HEK293 (cell line): ENCODE data around the gene ZNF343.
"Not testable (repeated sequence)": the region's sequence is repeated elsewhere in the genome, so short reads cannot be mapped to it uniquely, and the experiment has no call there.

Experiments
- CTCF ChIA-PET: fragments of 350-600 bp; formaldehyde crosslinking; extraction: SDS; loops from one replicate; lab custom pipeline; 2021; ENCODE audit warnings: antibody characterized with exemption; lab: Yijun Ruan, JAX
- POLR2A ChIA-PET: fragments of 300-600 bp; formaldehyde crosslinking; extraction: SDS; loops from one replicate; lab custom pipeline; 2020; ENCODE audit warnings: antibody characterized with exemption, inconsistent platforms; lab: Yijun Ruan, JAX
- H3K27ac ChIP-seq: fragments of 200-500 bp; sonication (Bioruptor generic); 2 replicates; pipeline ENCODE4 v1.5.1; 2014; ENCODE audit warnings: low read depth, low read length, control low read depth, inconsistent platforms; ENCODE audit errors: extremely low read depth
- H3K36me3 ChIP-seq, 2 experiments: fragments of 200-500 bp in 1 of 2; sonication (Bioruptor generic) in 1 of 2; 1 replicate in 1 of 2; 2 replicates in 1 of 2; pipeline ENCODE4 v1.5.1; 2014 to 2017; ENCODE audit warnings: inconsistent platforms in 2 of 2, low read length in 2 of 2; ENCODE audit not compliant: control insufficient read depth in 2 of 2, insufficient read depth in 1 of 2
- H3K4me1 ChIP-seq: fragments of 200-500 bp; sonication (Bioruptor generic); 2 replicates; pipeline ENCODE4 v1.5.1; 2014; ENCODE audit warnings: mild to moderate bottlenecking, low read length, inconsistent platforms; ENCODE audit not compliant: control insufficient read depth, insufficient read depth
- H3K4me3 ChIP-seq: 2 replicates; pipeline ENCODE4 v1.5.1; 2011; ENCODE audit warnings: low read depth, mild to moderate bottlenecking, control low read depth, low read length, moderate library complexity
- H3K9me3 ChIP-seq: fragments of 200-500 bp; sonication (Bioruptor generic); 2 replicates; pipeline ENCODE4 v1.5.1; 2014; ENCODE audit warnings: low read depth, low read length, inconsistent platforms; ENCODE audit not compliant: control insufficient read depth, insufficient read depth
- BCL11A ChIP-seq: fragments of 450-650 bp; formaldehyde crosslinking; IDR thresholded peaks from 2 replicates; pipeline ENCODE4 v1.5.1; 2016; ENCODE audit warnings: low read depth, missing biosample characterization, missing genetic modification characterization
- OSR2 ChIP-seq: fragments of 450-650 bp; formaldehyde crosslinking; IDR thresholded peaks from 2 replicates; pipeline ENCODE4 v1.5.1; 2016; ENCODE audit warnings: missing biosample characterization, missing genetic modification characterization
- REPIN1 ChIP-seq: fragments of 450-650 bp; formaldehyde crosslinking; IDR thresholded peaks from 2 replicates; pipeline ENCODE4 v1.5.1; 2017; ENCODE audit warnings: missing biosample characterization, missing genetic modification characterization, low read depth
- TCF7L2 ChIP-seq: IDR thresholded peaks from 2 replicates; pipeline ENCODE4 v1.6.1; 2011; ENCODE audit warnings: low read depth, mild to moderate bottlenecking, inconsistent platforms, low read length, moderate library complexity, borderline replicate concordance
- TRIM28 ChIP-seq: IDR thresholded peaks from 2 replicates; pipeline ENCODE4 v1.6.1; 2011; ENCODE audit warnings: low read length, control low read depth, borderline replicate concordance
- ZBTB8A ChIP-seq: fragments of 450-650 bp; formaldehyde crosslinking; IDR thresholded peaks from 2 replicates; pipeline ENCODE4 v1.5.1; 2016; ENCODE audit warnings: missing biosample characterization, missing genetic modification characterization
- ZFP37 ChIP-seq: fragments of 450-650 bp; formaldehyde crosslinking; IDR thresholded peaks from 2 replicates; pipeline ENCODE4 v1.5.1; 2016; ENCODE audit warnings: missing biosample characterization, missing genetic modification characterization
- ZNF24 ChIP-seq: fragments of 450-650 bp; formaldehyde crosslinking; IDR thresholded peaks from 2 replicates; pipeline ENCODE4 v1.5.1; 2016; ENCODE audit warnings: missing biosample characterization, missing genetic modification characterization
- ZNF266 ChIP-seq: fragments of 450-650 bp; formaldehyde crosslinking; IDR thresholded peaks from 2 replicates; pipeline ENCODE4 v1.5.1; 2016; ENCODE audit warnings: missing biosample characterization, missing genetic modification characterization, low read depth
- ZNF341 ChIP-seq: fragments of 450-650 bp; formaldehyde crosslinking; IDR thresholded peaks from 2 replicates; pipeline ENCODE4; 2016; ENCODE audit warnings: low read depth, missing biosample characterization, missing genetic modification characterization
- ZNF350 ChIP-seq: fragments of 450-650 bp; formaldehyde crosslinking; IDR thresholded peaks from 2 replicates; pipeline ENCODE4 v1.5.0; 2017; ENCODE audit warnings: missing biosample characterization, mild to moderate bottlenecking, missing genetic modification characterization
- ZNF366 ChIP-seq: fragments of 450-650 bp; formaldehyde crosslinking; conservative IDR thresholded peaks from 2 replicates; pipeline ENCODE4 v1.5.1; 2016; ENCODE audit warnings: missing biosample characterization, missing genetic modification characterization
- ZNF585B ChIP-seq: fragments of 450-650 bp; formaldehyde crosslinking; IDR thresholded peaks from 2 replicates; pipeline ENCODE4 v1.5.1; 2016; ENCODE audit warnings: missing biosample characterization, missing genetic modification characterization
- ZNF600 ChIP-seq: fragments of 450-650 bp; formaldehyde crosslinking; IDR thresholded peaks from 2 replicates; pipeline ENCODE4 v1.5.1; 2016; ENCODE audit warnings: missing biosample characterization, missing genetic modification characterization
- ZNF629 ChIP-seq: fragments of 450-650 bp; formaldehyde crosslinking; IDR thresholded peaks from 2 replicates; pipeline ENCODE4 v1.5.1; 2017; ENCODE audit warnings: missing biosample characterization, missing genetic modification characterization
- ZNF660 ChIP-seq: fragments of 450-650 bp; IDR thresholded peaks from 2 replicates; pipeline ENCODE4 v1.5.1; 2018; ENCODE audit warnings: missing biosample characterization, mild to moderate bottlenecking, missing genetic modification characterization
- ZNF664 ChIP-seq: fragments of 450-650 bp; formaldehyde crosslinking; IDR thresholded peaks from 2 replicates; pipeline ENCODE4 v1.5.1; 2016; ENCODE audit warnings: missing biosample characterization, missing genetic modification characterization
- ZNF670 ChIP-seq: fragments of 450-650 bp; formaldehyde crosslinking; IDR thresholded peaks from 2 replicates; pipeline ENCODE4 v1.5.1; 2016; ENCODE audit warnings: missing biosample characterization, missing genetic modification characterization, low read depth
- TF ChIP-seq, protein P1 (sequence below): fragments of 450-650 bp; formaldehyde crosslinking; IDR thresholded peaks from 2 replicates; pipeline ENCODE4 v1.5.1; 2016; ENCODE audit warnings: missing biosample characterization, missing genetic modification characterization
- TF ChIP-seq, protein P2 (sequence below): fragments of 450-650 bp; formaldehyde crosslinking; IDR thresholded peaks from 2 replicates; pipeline ENCODE4 v1.5.1; 2016; ENCODE audit warnings: missing biosample characterization, missing genetic modification characterization

The ZNF343 gene

DNA sequence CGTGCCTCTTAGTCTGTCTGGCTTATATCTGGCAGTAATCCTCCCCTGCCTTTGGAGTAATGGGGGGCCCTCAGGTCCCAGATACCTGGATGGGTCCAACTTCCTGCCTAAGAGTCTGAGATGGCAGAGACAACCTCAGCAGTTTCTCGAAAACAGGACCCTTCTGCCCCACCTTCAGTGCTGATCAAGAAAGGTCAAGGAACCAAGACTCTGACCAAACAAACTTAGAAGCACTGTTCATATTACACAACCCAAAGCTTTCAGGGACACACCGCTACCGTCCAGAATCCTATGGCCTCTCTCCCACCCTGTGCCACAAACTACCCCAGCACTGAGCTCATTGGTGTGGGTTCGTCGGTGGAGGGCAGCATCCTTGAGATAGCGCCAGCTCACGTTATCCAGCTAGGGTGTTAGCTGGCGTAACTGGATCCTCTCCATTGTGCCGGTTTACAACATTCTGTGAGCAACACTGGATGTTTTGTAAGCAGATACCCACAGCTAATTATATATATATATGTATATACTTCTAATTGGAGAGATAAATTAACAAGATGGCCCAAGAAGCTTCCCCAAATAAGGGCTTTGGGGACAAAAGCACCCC, 20.1 kb upstream of the ZNF343 start:
- H3K4me3 ChIP-seq, result no peak overlapping the region
- H3K9me3 ChIP-seq, result no peaks in the 10 kb centered on the region
- no peaks in the 10 kb centered on the region; the same call in 1 of the 2 replicates for H3K4me1 ChIP-seq
- no peak overlapping the region for H3K27ac ChIP-seq
- TF ChIP-seq ZNF266 (tag by site-specific recombination), result no peak
- 0 out of 2 replicates have a peak, but pooled peaks have one; percentile 12 for TF ChIP-seq ZNF600 (tag by site-specific recombination)
- TF ChIP-seq, all 188 proteins: peak for 1
- ChIA-PET POLR2A (no interaction called here), CTCF (interaction anchor here (0.7 to 1.5 kb wide), 6 partner anchors 14 to 119 kb away, joined by 3 to 7 read pairs (median 4); no protein-coding TSS in a partner anchor)
- H3K36me3 ChIP-seq, result no peaks in the 10 kb centered on the region

DNA sequence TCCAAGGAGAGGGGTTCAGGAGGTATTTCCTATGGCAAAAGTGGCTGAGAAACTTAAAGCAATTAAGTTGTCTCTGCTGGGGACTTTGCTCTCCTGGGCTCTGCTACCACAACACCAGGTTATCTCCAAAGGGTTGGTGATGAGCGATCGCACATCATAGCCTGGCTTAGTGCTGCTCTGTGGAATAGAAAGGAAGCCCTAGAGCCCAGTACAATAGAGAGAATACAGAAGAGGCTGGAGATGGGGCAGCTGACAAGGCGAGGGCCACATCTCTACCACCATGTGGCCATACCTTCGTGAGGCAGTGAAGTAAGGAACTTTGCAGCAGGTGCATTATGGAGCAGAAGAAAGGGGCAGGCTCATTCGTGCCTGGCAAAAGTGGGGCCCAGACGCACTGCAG, 19.0 kb upstream of the ZNF343 start:
- POLR2A ChIA-PET, result interaction anchor here (0.6 to 1.2 kb wide), 2 partner anchors 10 to 1258 kb away, joined by 3 to 6 read pairs; no protein-coding TSS in a partner anchor
- H3K36me3 ChIP-seq, result no peaks in the 10 kb centered on the region
- CTCF ChIA-PET, result no interaction called here

DNA sequence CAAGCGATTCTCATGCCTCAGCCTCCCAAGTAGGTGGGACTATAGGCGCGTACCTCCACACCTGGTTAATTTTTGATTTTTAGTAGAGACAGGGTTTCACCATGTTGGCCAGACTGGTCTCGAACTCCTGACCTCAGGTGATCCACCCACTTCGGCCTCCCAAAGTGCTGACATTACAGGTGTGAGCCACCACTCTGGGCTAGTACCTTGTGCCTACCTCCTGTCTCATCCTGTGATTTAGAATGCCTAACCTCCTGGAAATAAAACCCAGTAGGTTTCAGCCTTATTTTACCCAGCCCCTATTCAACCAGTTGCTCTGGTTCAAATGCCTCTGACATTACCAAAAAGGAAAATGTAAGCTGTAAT, 17.5 kb upstream of the ZNF343 start:
- not testable (repeated sequence) for H3K36me3 ChIP-seq, H3K4me3 ChIP-seq, H3K4me1 ChIP-seq, H3K27ac ChIP-seq, H3K9me3 ChIP-seq
- CTCF ChIA-PET, result interaction anchor here (1.2 kb wide), 1 partner anchor 105 kb away, joined by 4 read pairs; no protein-coding TSS in a partner anchor
- POLR2A ChIA-PET, result interaction anchor here (1.2 kb wide), 1 partner anchor 126 kb away, joined by 3 read pairs; the partner anchor contains the start of gene NOP56

More for the DNA sequence above, 19.0 kb upstream of the ZNF343 start:
- Histone ChIP-seq H3K9me3 (no peaks in the 10 kb centered on the region), H3K4me3 (no peak overlapping the region), H3K27ac (no peak overlapping the region), H3K4me1 (no peaks in the 10 kb centered on the region; the same call in 1 of the 2 replicates)
- no peak for TF ChIP-seq ZNF664 (tag by site-specific recombination)
- TF ChIP-seq BCL11A (tag by site-specific recombination), result no peak

DNA sequence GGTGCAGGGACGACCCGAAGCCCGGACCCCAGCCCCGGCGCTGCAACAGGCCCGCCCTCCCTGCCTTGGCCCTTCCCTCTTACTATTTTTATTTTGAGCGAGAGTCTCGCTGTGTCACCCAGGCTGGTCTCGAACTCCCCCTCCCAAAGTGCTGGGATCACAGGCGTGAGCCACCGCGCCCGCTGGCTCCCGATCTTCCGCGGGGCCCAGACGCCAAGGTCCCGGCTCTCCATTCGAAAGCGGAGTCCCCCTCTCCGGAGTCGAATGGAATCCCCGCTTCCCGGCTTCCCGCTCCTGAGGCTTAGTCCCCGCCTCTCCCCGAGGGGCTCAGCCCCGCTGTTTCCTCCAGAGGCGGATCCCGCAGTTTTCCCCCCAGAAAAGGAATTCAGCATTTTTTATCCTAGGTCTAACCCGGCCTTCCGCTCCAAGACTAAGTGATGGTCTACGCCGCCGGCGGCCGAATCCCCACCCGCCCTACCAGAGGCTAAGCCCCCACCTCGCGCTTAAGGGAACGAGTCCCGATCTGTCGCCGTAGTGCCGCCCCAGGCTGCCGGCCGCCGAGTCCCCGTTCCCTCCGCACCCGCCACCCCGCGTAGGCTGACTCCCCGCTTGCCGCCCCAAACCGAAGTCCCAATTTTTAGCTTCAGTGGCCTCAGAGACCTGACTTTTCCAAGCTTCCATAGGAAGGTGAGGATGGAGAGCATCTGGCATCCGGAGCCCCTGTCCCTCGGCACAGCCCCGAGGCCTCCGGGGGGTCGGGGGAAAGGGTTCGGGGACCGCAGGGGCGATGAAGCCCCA, 16.2 kb upstream of the ZNF343 start:
- ChIA-PET CTCF (interaction anchor here (0.6 to 7.7 kb wide), 17 partner anchors 11 to 1692 kb away, joined by 3 to 171 read pairs (median 4); partner anchors contain the start of genes NOP56, SNRPB, TMC2 and ZNF343), POLR2A (interaction anchor here (1.0 to 1.6 kb wide), 7 partner anchors 9 to 149 kb away, joined by 3 to 19 read pairs (median 4); partner anchors contain the start of genes IDH3B, NOP56 and SNRPB)
- H3K36me3 ChIP-seq, result no peaks in the 10 kb centered on the region
- H3K4me1 ChIP-seq, result no peaks in the 10 kb centered on the region; the same call in 1 of the 2 replicates
- no peaks in the 10 kb centered on the region for H3K9me3 ChIP-seq
- peak overlapping the region; percentile 83 for H3K27ac ChIP-seq
- peak overlapping the region; percentile 54 for H3K4me3 ChIP-seq
- TF ChIP-seq ZNF629 (tag by site-specific recombination), result no peak
- peak; percentile 79 for TF ChIP-seq ZNF341
- TF ChIP-seq, protein P1, sequence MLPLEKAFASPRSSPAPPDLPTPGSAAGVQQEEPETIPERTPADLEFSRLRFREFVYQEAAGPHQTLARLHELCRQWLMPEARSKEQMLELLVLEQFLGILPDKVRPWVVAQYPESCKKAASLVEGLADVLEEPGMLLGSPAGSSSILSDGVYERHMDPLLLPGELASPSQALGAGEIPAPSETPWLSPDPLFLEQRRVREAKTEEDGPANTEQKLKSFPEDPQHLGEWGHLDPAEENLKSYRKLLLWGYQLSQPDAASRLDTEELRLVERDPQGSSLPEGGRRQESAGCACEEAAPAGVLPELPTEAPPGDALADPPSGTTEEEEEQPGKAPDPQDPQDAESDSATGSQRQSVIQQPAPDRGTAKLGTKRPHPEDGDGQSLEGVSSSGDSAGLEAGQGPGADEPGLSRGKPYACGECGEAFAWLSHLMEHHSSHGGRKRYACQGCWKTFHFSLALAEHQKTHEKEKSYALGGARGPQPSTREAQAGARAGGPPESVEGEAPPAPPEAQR (tag by site-specific recombination), result no peak
- no peak for TF ChIP-seq ZNF366
- no peak for TF ChIP-seq TRIM28
- 0 out of 2 replicates have a peak, but pooled peaks have one; percentile 45 for TF ChIP-seq ZBTB8A (tag by site-specific recombination)
- peak; percentile 83; the same call in 1 of the 2 replicates for TF ChIP-seq ZFP37 (tag by site-specific recombination)
- TF ChIP-seq ZNF24 (tag by site-specific recombination), result no peak
- no peak for TF ChIP-seq ZNF660
- TF ChIP-seq ZNF670 (tag by site-specific recombination), result no peak
- no peak for TF ChIP-seq TCF7L2
- TF ChIP-seq, protein P2, sequence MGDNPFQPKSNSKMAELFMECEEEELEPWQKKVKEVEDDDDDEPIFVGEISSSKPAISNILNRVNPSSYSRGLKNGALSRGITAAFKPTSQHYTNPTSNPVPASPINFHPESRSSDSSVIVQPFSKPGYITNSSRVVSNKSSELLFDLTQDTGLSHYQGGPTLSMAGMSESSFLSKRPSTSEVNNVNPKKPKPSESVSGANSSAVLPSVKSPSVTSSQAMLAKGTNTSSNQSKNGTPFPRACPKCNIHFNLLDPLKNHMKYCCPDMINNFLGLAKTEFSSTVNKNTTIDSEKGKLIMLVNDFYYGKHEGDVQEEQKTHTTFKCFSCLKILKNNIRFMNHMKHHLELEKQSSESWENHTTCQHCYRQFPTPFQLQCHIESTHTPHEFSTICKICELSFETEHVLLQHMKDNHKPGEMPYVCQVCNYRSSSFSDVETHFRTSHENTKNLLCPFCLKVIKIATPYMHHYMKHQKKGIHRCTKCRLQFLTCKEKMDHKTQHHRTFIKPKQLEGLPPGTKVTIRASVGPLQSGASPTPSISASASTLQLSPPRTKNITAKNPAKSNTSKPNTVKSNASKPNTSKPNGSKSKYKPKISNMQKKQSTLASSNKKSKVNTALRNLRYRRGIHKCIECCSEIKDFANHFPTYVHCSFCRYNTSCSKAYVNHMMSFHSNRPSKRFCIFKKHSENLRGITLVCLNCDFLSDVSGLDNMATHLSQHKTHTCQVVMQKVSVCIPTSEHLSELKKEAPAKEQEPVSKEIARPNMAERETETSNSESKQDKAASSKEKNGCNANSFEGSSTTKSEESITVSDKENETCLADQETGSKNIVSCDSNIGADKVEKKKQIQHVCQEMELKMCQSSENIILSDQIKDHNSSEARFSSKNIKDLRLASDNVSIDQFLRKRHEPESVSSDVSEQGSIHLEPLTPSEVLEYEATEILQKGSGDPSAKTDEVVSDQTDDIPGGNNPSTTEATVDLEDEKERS (tag by site-specific recombination), result no peak
- TF ChIP-seq REPIN1 (tag by site-specific recombination), result no peak
- no peak for TF ChIP-seq ZNF585B
- no peak for TF ChIP-seq OSR2
- no peak for TF ChIP-seq ZNF350 (tag by site-specific recombination)
